IMR-90 (cell line): ENCODE measurements around the gene PTPRN2. TPM values are rescaled to one million over a fixed set of nuclear protein-coding genes. Genes with fewer than 3 reads are reported as not detected.
"Not testable (repeated sequence)": the region's sequence is repeated elsewhere in the genome, so short reads cannot be mapped to it uniquely, and the experiment has no call there.

Source experiments
- ATAC-seq: fragments of 200-7000 bp; cut with Tn5 transposase; 2 replicates; pipeline ENCODE4 v1.9.1; 2020; ENCODE audit warnings: low read depth, mild to moderate bottlenecking, moderate library complexity
- BruUV-seq: library from RNA; stranded (reverse); fragments of 400-500 nt; replicated peaks from 2 replicates; lab custom pipeline; 2021; lab: Mats Ljungman, UMichigan
- CTCF ChIA-PET: fragments of 300-600 bp; formaldehyde crosslinking; extraction: SDS; loops from one replicate; lab custom pipeline; 2021; ENCODE audit warnings: antibody characterized with exemption; lab: Yijun Ruan, JAX
- POLR2A ChIA-PET: fragments of 300-600 bp; sonication (Branson Sonifier 250); formaldehyde crosslinking; loops from one replicate; lab custom pipeline; 2022; ENCODE audit warnings: antibody characterized with exemption; ENCODE audit not compliant: unreplicated experiment; lab: Charles Lee
- DNase-seq: peaks from one replicate; pipeline ENCODE4 v3.0.0; 2013
- H2AFZ ChIP-seq: replicated peaks from 2 replicates; pipeline ENCODE3; 2013; ENCODE audit warnings: low read length, mild to moderate bottlenecking; ENCODE audit not compliant: poor library complexity
- H2AK5ac ChIP-seq: 2 replicates; pipeline ENCODE4 v1.6.1; 2013; ENCODE audit warnings: low read depth, low read length, inconsistent platforms
- H2AK9ac ChIP-seq: replicated peaks from 2 replicates; pipeline ENCODE3; 2013; ENCODE audit warnings: mild to moderate bottlenecking, low read depth, low read length, moderate library complexity; ENCODE audit not compliant: poor library complexity
- H2BK120ac ChIP-seq: 2 replicates; pipeline ENCODE4 v1.6.1; 2013; ENCODE audit warnings: low read depth, low read length, inconsistent platforms
- H2BK15ac ChIP-seq: 3 replicates; pipeline ENCODE4 v1.6.1; 2013; ENCODE audit warnings: low read depth, low read length, inconsistent platforms
- H2BK20ac ChIP-seq: 2 replicates; pipeline ENCODE4 v1.6.1; 2013; ENCODE audit warnings: low read depth, mild to moderate bottlenecking, inconsistent platforms, low read length, moderate library complexity
- H2BK5ac ChIP-seq: 2 replicates; pipeline ENCODE4 v1.6.1; 2013; ENCODE audit warnings: mild to moderate bottlenecking, low read depth, low read length, inconsistent platforms; ENCODE audit not compliant: poor library complexity, severe bottlenecking
- H3K14ac ChIP-seq: replicated peaks from 2 replicates; pipeline ENCODE4 v1.6.1; 2013; ENCODE audit warnings: low read depth, low read length, inconsistent platforms
- H3K18ac ChIP-seq: 2 replicates; pipeline ENCODE4 v1.6.1; 2013; ENCODE audit warnings: low read depth, low read length, control low read depth
- H3K23ac ChIP-seq: 2 replicates; pipeline ENCODE4 v1.6.1; 2013; ENCODE audit warnings: low read depth, low read length, inconsistent platforms
- H3K27ac ChIP-seq: 2 replicates; pipeline ENCODE4 v1.5.1; 2013; ENCODE audit warnings: mild to moderate bottlenecking, control low read depth, low read length; ENCODE audit not compliant: insufficient read depth
- H3K27me3 ChIP-seq: 2 replicates; pipeline ENCODE4 v1.6.1; 2013; ENCODE audit warnings: low read length; ENCODE audit not compliant: control insufficient read depth, insufficient read depth
- H3K36me3 ChIP-seq: 2 replicates; pipeline ENCODE4 v1.6.1; 2013; ENCODE audit warnings: low read length, mixed read lengths; ENCODE audit not compliant: control insufficient read depth, insufficient read depth
- H3K4ac ChIP-seq: 2 replicates; pipeline ENCODE4 v1.6.1; 2013; ENCODE audit warnings: low read depth, low read length, inconsistent platforms
- H3K4me1 ChIP-seq: 2 replicates; pipeline ENCODE4 v1.6.1; 2013; ENCODE audit warnings: low read length, mixed read lengths; ENCODE audit not compliant: control insufficient read depth, insufficient read depth
- H3K4me2 ChIP-seq: 2 replicates; pipeline ENCODE4 v1.6.1; 2013; ENCODE audit warnings: low read depth, mild to moderate bottlenecking, control low read depth, low read length, moderate library complexity
- H3K4me3 ChIP-seq: 2 replicates; pipeline ENCODE4 v1.5.1; 2013; ENCODE audit warnings: low read depth, mild to moderate bottlenecking, control low read depth, low read length, moderate library complexity; ENCODE audit not compliant: insufficient read depth
- H3K56ac ChIP-seq: 2 replicates; pipeline ENCODE4 v1.6.1; 2013; ENCODE audit warnings: low read length, inconsistent platforms; ENCODE audit not compliant: insufficient read depth; ENCODE audit errors: extremely low read depth
- H3K79me1 ChIP-seq, 2 experiments: 2 replicates each; pipeline ENCODE4 v1.6.1; 2013; ENCODE audit warnings: low read length in 2 of 2, inconsistent platforms in 1 of 2, low read depth in 1 of 2
- H3K9ac ChIP-seq: 2 replicates; pipeline ENCODE4 v1.6.1; 2013; ENCODE audit warnings: low read depth, low read length, control low read depth
- H3K9me1 ChIP-seq: 2 replicates; pipeline ENCODE4 v1.6.1; 2013; ENCODE audit warnings: low read length, inconsistent platforms; ENCODE audit not compliant: insufficient read depth
- H3K9me3 ChIP-seq: 2 replicates; pipeline ENCODE4 v1.6.1; 2013; ENCODE audit warnings: low read length; ENCODE audit not compliant: control insufficient read depth, insufficient read depth
- H4K20me1 ChIP-seq: 2 replicates; pipeline ENCODE4 v1.6.1; 2013; ENCODE audit warnings: low read length, inconsistent platforms; ENCODE audit not compliant: insufficient read depth
- H4K5ac ChIP-seq: 2 replicates; pipeline ENCODE4 v1.6.1; 2013; ENCODE audit warnings: mild to moderate bottlenecking, low read depth, low read length, control low read depth
- H4K8ac ChIP-seq, 2 experiments: 2 replicates each; pipeline ENCODE4 v1.6.1; 2013; ENCODE audit warnings: low read depth in 2 of 2, low read length in 2 of 2, control low read depth in 1 of 2, inconsistent platforms in 1 of 2
- H4K91ac ChIP-seq: 2 replicates; pipeline ENCODE4 v1.6.1; 2013; ENCODE audit warnings: low read depth, low read length, inconsistent platforms; ENCODE audit not compliant: insufficient read depth
- WGBS, 2 experiments: methylation state at CpG; one replicate each; pipeline versions ENCODE4 v1.1.5 to v1.1.7; 2013; ENCODE audit warnings: missing lambda C conversion rate in 2 of 2; ENCODE audit not compliant: insufficient read length in 1 of 2; ENCODE audit errors: extremely low coverage in 2 of 2; 5-methylcytosine and 5-hydroxymethylcytosine counted together
- dilution Hi-C: fragments of 300-500 bp; cut with HindIII; formaldehyde crosslinking; loops from one replicate; pipeline ENCODE4 v1.14.3; 2018; ENCODE audit warnings: low sequenced_read_pairs; ENCODE audit not compliant: unreplicated experiment
- in situ Hi-C: fragments of 300-500 bp; cut with MboI; formaldehyde crosslinking; loops from 3 replicates; pipeline ENCODE4 v1.14.3; 2019; ENCODE audit warnings: low sequenced_read_pairs, inconsistent platforms, mixed read lengths
- intact Hi-C: fragments of 100-400 bp; cut with micrococcal nuclease; formaldehyde crosslinking; loops from 2 replicates; pipeline ENCODE4 v1.10.0; 2022
- polyA plus RNA-seq, 3 experiments: library from polyadenylated mRNA; depleted of rRNA; stranded (reverse); fragments of >200 nt; gene quantifications; 2 replicates each; pipeline ENCODE4 v1.2.3, GENCODE V29; 2012; ENCODE audit warnings: low replicate concordance in 1 of 3
- total RNA-seq: library from RNA; depleted of rRNA; stranded (reverse); fragments of >200 nt; gene quantifications from 2 replicates; pipeline ENCODE4 v1.2.3, GENCODE V29; 2012

PTPRN2 gene
- total and polyA plus RNA-seq, 2 of the 4 experiments (the other 2 are of a cell fraction): 0.03 TPM; not detected in 1

DNA sequence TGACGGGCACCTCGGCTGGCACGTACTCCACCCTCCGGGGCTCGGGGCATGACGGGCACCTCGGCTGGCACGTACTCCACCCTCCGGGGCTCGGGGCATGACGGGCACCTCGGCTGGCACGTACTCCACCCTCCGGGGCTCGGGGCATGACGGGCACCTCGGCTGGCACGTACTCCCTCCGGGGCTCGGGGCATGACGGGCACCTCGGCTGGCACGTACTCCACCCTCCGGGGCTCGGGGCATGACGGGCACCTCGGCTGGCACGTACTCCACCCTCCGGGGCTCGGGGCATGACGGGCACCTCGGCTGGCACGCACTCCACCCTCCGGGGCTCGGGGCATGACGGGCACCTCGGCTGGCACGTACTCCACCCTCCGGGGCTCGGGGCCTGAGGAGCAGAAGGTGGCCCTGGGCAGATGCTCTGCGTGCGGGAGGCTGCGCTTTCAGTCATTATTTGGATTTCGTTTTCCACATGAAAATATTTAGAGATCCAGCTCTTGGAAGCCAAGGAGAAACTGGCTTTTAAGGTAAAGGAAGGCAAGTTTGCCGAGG is 1086.6 kb downstream of the PTPRN2 start:
- H2AK5ac ChIP-seq, H3K27me3 ChIP-seq, H3K14ac ChIP-seq, DNase-seq, H4K5ac ChIP-seq, H3K4me3 ChIP-seq, intact Hi-C loops, H3K9me1 ChIP-seq, H2BK15ac ChIP-seq, H3K9ac ChIP-seq, H2BK20ac ChIP-seq, H2AFZ ChIP-seq, BruUV-seq, H3K23ac ChIP-seq, H4K20me1 ChIP-seq, H4K8ac ChIP-seq, H2BK120ac ChIP-seq, H4K91ac ChIP-seq, H3K27ac ChIP-seq, ATAC-seq, H3K18ac ChIP-seq, H3K36me3 ChIP-seq, POLR2A ChIA-PET, H3K4ac ChIP-seq, H3K4me1 ChIP-seq, H3K56ac ChIP-seq, H2AK9ac ChIP-seq, H2BK5ac ChIP-seq, in situ Hi-C loops, CTCF ChIA-PET, dilution Hi-C loops, H3K79me1 ChIP-seq, H3K4me2 ChIP-seq: not testable (repeated sequence)
- peaks cover 36% of the 10 kb centered on the region for H3K9me3 ChIP-seq
- WGBS, 2 experiments: 90% methylated on average over 11 of the region's 45 CpGs; no CpG with 5 or more reads in 1 of the 2 experiments
